IPS-18c (cell line): ENCODE measurements around the gene GNG12.
"Not testable (repeated sequence)": the region's sequence is repeated elsewhere in the genome, so short reads cannot be mapped to it uniquely, and the experiment has no call there.

Experiments used
- H3K4me3 ChIP-seq: 2 replicates; pipeline ENCODE4 v1.7.0; 2013; ENCODE audit warnings: low read depth, mild to moderate bottlenecking, low read length, moderate library complexity; ENCODE audit not compliant: insufficient read depth
- H3K9me3 ChIP-seq: one replicate; pipeline ENCODE4 v1.6.1; 2013; ENCODE audit warnings: mild to moderate bottlenecking, low read length, moderate library complexity; ENCODE audit not compliant: control insufficient read depth, insufficient read depth

The GNG12 gene

GRCh38 chr1:67675800-67676199 lies 157.5 kb downstream of the GNG12 start:
- Histone ChIP-seq H3K9me3 (no peaks in the 10 kb centered on the region), H3K4me3 (no peak overlapping the region)

- Histone ChIP-seq H3K9me3 (no peaks in the 10 kb centered on the region), H3K4me3 (no peak overlapping the region)
Observed at GRCh38 chr1:67674260-67675011, 158.8 kb downstream of the GNG12 start.

DNA sequence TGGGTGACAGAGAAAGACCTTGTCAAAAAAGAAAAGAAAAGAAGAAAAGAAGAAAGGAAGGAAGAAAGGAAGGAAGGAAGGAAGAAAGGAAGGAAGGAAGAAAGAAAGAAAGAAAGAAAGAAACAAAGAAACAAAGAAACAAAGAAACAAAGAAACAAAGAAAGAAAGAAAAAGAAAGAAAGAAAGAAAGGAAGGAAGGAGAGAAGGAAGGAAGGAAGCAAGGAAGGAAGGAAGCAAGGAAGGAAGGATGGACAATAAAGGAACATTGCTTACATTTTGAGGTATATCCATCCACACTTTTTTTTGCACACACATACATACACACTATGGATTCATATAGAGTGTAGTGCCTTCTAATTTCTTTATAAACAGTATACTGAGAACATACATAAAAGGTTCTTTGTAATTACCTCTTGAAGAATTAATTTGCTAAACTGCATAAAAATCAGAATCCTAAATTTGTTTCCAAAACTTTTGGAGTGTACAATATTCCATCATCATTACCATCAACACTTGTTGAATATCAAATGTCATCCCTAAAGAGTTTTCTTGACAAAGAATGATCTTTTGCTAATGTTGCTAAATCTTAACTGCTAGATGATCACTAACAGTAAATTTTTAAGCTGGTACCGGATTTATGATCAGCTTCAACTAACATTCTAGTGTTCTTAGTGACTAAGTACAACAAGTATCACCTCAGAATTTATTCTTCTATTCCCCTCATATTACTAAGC lies 159.6 kb downstream of the GNG12 start:
- H3K4me3 ChIP-seq = no peak overlapping the region

GRCh38 chr1:67672260-67672803 lies 160.9 kb downstream of the GNG12 start:
- Histone ChIP-seq H3K9me3 (no peaks in the 10 kb centered on the region), H3K4me3 (no peak overlapping the region)

More for the DNA sequence above, 159.6 kb downstream of the GNG12 start:
- no peaks in the 10 kb centered on the region for H3K9me3 ChIP-seq

DNA sequence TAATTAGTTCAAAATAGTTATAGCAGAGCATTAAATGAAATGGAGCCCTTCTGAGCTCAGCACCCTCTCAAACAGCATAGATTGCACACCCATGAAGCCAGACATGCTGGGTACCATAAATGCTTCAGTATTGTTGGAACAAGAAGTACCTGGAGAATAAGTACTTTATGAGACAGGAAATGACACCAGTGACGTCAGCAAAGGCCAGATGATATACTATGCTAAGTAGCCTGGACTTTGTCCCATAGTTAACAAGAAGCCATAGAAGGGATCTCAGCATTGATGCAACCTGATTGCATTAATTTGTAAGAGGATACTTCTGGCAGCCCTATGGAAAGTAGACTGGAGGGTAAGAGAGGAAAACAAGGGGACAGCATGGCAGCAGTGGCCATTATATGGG lies 164.6 kb downstream of the GNG12 start:
- Histone ChIP-seq H3K9me3 (no peaks in the 10 kb centered on the region), H3K4me3 (no peak overlapping the region)

GRCh38 chr1:67666636-67667035 lies 166.6 kb downstream of the GNG12 start:
- Histone ChIP-seq H3K9me3 (no peaks in the 10 kb centered on the region), H3K4me3 (no peak overlapping the region)

GRCh38 chr1:67665307-67665706 lies 168.0 kb downstream of the GNG12 start:
- H3K9me3 ChIP-seq, H3K4me3 ChIP-seq: not testable (repeated sequence)

DNA sequence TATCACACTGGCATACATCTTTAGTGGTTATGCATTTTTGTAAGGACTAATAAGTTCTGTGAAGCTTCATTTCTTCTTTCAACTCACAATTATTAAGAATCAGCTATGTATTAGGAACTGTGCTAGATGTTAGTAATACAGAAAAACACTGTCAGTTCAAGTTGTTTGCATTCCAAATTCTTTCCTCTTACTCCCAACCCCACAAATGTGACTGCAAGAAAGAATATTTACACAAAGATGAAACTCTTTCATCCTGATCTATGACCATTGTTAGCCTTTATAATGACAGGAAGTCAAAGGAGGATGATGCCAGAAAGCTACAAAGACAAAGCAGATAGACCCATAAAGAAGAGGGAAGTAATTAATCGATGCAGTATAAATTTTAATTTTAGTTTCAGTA lies 169.2 kb downstream of the GNG12 start:
- no peaks in the 10 kb centered on the region for H3K9me3 ChIP-seq
- H3K4me3 ChIP-seq = no peak overlapping the region

- Histone ChIP-seq H3K9me3 (no peaks in the 10 kb centered on the region), H3K4me3 (no peak overlapping the region)
Observed at GRCh38 chr1:67662884-67663283, 170.4 kb downstream of the GNG12 start.

GRCh38 chr1:67659229-67659628 lies 174.0 kb downstream of the GNG12 start:
- H3K9me3 ChIP-seq = no peaks in the 10 kb centered on the region
- H3K4me3 ChIP-seq = no peak overlapping the region

- not testable (repeated sequence) for H3K4me3 ChIP-seq, H3K9me3 ChIP-seq
Observed at GRCh38 chr1:67657152-67657551, 176.1 kb downstream of the GNG12 start.

- no peaks in the 10 kb centered on the region for H3K9me3 ChIP-seq
- H3K4me3 ChIP-seq = no peak overlapping the region
Observed at GRCh38 chr1:67655581-67655980, 177.7 kb downstream of the GNG12 start.

DNA sequence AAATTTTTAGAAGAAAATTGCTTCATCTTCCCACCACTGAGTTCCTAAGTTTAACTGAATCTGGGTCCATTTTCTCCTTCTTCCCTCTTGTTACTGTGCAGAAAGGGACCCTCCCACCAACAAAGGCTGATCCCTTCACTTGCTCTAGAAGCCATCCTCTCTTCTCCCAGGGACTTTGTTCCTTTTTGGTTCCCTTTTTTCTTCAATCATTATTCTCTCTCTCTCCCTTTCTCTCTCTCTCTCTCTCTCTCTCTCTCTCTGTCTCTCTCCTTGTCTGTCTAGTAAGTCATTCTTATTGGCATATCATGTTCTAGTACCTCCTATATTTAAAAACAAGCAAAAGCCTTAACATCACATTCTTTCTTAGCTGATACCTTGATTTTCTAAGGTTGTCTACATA lies 180.0 kb downstream of the GNG12 start:
- Histone ChIP-seq H3K9me3 (no peaks in the 10 kb centered on the region), H3K4me3 (no peak overlapping the region)

GRCh38 chr1:67652800-67653199 lies 180.5 kb downstream of the GNG12 start:
- Histone ChIP-seq H3K4me3 (no peak overlapping the region), H3K9me3 (no peaks in the 10 kb centered on the region)
